Neural cell (in vitro differentiated cells): Measurements from ENCODE around the gene PIP5K1A.

ENCODE experiments used
- EP300 ChIP-seq: fragments of 450-650 bp; conservative IDR thresholded peaks from 2 replicates; pipeline ENCODE4 v1.6.1; 2014; ENCODE audit warnings: antibody characterized with exemption, mild to moderate bottlenecking, moderate library complexity; ENCODE audit not compliant: poor library complexity, severe bottlenecking
- EZH2 ChIP-seq: fragments of 200-600, 300-800 bp; shearing (Covaris generic), sonication (generic); IDR thresholded peaks from 2 replicates; pipeline ENCODE4 v1.6.1; 2014; ENCODE audit warnings: antibody characterized with exemption, low read length, borderline replicate concordance, mild to moderate bottlenecking; ENCODE audit not compliant: insufficient read depth, poor library complexity, severe bottlenecking
- MXI1 ChIP-seq: fragments of 450-650 bp; conservative IDR thresholded peaks from 2 replicates; pipeline ENCODE4 v1.6.1; 2014; ENCODE audit warnings: antibody characterized with exemption, mild to moderate bottlenecking; ENCODE audit not compliant: poor library complexity, severe bottlenecking
- POLR2AphosphoS5 ChIP-seq: IDR thresholded peaks from 2 replicates; pipeline ENCODE4 v1.6.1; 2012
- RAD21 ChIP-seq: fragments of 450-650 bp; conservative IDR thresholded peaks from 2 replicates; pipeline ENCODE4 v1.6.1; 2014; ENCODE audit warnings: antibody characterized with exemption, mild to moderate bottlenecking, moderate library complexity
- TAF1 ChIP-seq: IDR thresholded peaks from 2 replicates; pipeline ENCODE4 v1.6.1; 2012; ENCODE audit warnings: low read depth
- TF ChIP-seq, protein P1 (sequence below): fragments of 450-650 bp; IDR thresholded peaks from 2 replicates; pipeline ENCODE4 v1.5.1; 2014; ENCODE audit warnings: antibody characterized with exemption, mild to moderate bottlenecking, moderate library complexity; ENCODE audit not compliant: poor library complexity, severe bottlenecking
- TF ChIP-seq, protein P2 (sequence below): IDR thresholded peaks from 2 replicates; pipeline ENCODE4 v1.6.1; 2012; ENCODE audit warnings: borderline replicate concordance

DNA sequence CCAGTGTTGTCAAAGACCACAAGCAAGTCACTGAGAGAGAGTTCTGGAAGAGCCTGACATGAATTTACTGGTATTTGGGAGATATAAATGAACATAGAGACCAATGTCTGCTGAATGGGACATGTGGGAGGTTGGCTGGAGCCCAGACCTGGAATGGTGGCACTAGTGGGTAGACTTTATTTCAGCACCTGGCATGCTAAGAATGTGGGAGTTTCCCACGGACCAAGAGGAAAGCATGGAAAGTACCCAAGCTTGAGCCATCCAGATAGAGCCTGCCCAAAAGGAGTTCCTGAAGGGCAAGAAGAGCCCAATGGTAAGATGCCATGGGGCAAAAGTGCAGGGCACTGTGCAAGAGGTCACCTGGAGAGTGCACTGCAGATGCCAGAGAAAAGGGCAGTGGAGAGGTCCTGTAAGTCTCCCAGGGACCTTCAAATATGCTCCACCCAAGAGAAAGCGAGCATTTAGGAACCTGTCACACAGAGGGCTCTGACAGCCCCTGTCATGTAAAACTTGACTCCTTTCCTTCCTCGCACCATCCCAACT lies 75.6 kb downstream of the PIP5K1A start:
- TF ChIP-seq, protein P1, sequence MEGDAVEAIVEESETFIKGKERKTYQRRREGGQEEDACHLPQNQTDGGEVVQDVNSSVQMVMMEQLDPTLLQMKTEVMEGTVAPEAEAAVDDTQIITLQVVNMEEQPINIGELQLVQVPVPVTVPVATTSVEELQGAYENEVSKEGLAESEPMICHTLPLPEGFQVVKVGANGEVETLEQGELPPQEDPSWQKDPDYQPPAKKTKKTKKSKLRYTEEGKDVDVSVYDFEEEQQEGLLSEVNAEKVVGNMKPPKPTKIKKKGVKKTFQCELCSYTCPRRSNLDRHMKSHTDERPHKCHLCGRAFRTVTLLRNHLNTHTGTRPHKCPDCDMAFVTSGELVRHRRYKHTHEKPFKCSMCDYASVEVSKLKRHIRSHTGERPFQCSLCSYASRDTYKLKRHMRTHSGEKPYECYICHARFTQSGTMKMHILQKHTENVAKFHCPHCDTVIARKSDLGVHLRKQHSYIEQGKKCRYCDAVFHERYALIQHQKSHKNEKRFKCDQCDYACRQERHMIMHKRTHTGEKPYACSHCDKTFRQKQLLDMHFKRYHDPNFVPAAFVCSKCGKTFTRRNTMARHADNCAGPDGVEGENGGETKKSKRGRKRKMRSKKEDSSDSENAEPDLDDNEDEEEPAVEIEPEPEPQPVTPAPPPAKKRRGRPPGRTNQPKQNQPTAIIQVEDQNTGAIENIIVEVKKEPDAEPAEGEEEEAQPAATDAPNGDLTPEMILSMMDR: no peak
- TF ChIP-seq RAD21 (no peak), TAF1 (no peak), EP300 (no peak), EZH2 (no peak), MXI1 (no peak), POLR2AphosphoS5 (no peak)
- TF ChIP-seq, protein P2, sequence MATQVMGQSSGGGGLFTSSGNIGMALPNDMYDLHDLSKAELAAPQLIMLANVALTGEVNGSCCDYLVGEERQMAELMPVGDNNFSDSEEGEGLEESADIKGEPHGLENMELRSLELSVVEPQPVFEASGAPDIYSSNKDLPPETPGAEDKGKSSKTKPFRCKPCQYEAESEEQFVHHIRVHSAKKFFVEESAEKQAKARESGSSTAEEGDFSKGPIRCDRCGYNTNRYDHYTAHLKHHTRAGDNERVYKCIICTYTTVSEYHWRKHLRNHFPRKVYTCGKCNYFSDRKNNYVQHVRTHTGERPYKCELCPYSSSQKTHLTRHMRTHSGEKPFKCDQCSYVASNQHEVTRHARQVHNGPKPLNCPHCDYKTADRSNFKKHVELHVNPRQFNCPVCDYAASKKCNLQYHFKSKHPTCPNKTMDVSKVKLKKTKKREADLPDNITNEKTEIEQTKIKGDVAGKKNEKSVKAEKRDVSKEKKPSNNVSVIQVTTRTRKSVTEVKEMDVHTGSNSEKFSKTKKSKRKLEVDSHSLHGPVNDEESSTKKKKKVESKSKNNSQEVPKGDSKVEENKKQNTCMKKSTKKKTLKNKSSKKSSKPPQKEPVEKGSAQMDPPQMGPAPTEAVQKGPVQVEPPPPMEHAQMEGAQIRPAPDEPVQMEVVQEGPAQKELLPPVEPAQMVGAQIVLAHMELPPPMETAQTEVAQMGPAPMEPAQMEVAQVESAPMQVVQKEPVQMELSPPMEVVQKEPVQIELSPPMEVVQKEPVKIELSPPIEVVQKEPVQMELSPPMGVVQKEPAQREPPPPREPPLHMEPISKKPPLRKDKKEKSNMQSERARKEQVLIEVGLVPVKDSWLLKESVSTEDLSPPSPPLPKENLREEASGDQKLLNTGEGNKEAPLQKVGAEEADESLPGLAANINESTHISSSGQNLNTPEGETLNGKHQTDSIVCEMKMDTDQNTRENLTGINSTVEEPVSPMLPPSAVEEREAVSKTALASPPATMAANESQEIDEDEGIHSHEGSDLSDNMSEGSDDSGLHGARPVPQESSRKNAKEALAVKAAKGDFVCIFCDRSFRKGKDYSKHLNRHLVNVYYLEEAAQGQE: no peak
